HepG2 (cell line): ENCODE data around the gene SAMSN1. TPM values are rescaled to one million over a fixed set of nuclear protein-coding genes. Genes with fewer than 3 reads are reported as not detected.
"Not testable (repeated sequence)": the region's sequence is repeated elsewhere in the genome, so short reads cannot be mapped to it uniquely, and the experiment has no call there.

ENCODE experiments used
- ATAC-seq: fragments of 200-7000 bp; cut with Tn5 transposase; 3 replicates; pipeline ENCODE4 v1.9.1; 2020; ENCODE audit warnings: mild to moderate bottlenecking, moderate library complexity
- BruUV-seq: library from RNA; stranded (reverse); fragments of 400-500 nt; replicated peaks from 2 replicates; lab custom pipeline; 2021; lab: Mats Ljungman, UMichigan
- CTCF ChIA-PET: fragments of 300-600 bp; formaldehyde crosslinking; extraction: SDS; loops from one replicate; lab custom pipeline; 2021; ENCODE audit warnings: low total read pairs, inconsistent platforms, low intra/inter-chr PET ratio; lab: Yijun Ruan, JAX
- POLR2A ChIA-PET: fragments of 350-600 bp; sonication (Branson Sonifier 250); formaldehyde crosslinking; loops from one replicate; lab custom pipeline; 2020; ENCODE audit warnings: antibody characterized with exemption, inconsistent platforms; lab: Yijun Ruan, JAX
- DNase-seq: peaks from one replicate; pipeline ENCODE4 v3.0.0-alpha.2; 2015; ENCODE audit warnings: low spot score
- FAIRE-seq: peaks from 3 replicates; lab custom pipeline; 2011; peaks lifted over from hg19 to GRCh38; lab: Jason Lieb, UNC
- H2AFZ ChIP-seq: one replicate; pipeline ENCODE4 v1.6.1; 2011; ENCODE audit warnings: low read length, inconsistent platforms
- H3K27ac ChIP-seq: fragments of 300-600 bp; 3 replicates; pipeline ENCODE4 v1.8.0; 2011; ENCODE audit warnings: mixed run types, mild to moderate bottlenecking, mixed read lengths, low read length, inconsistent platforms; ENCODE audit not compliant: insufficient read depth; ENCODE audit errors: extremely low read length
- H3K27me3 ChIP-seq, 2 experiments: fragments of 200-600 bp in 1 of 2; 2 replicates in 1 of 2; 3 replicates in 1 of 2; pipeline versions ENCODE4 v1.6.0 to v1.8.0; 2011; ENCODE audit warnings: low read length in 2 of 2, mild to moderate bottlenecking in 2 of 2, moderate library complexity in 2 of 2, inconsistent platforms in 1 of 2; ENCODE audit not compliant: insufficient read depth in 2 of 2, control insufficient read depth in 1 of 2
- H3K36me3 ChIP-seq, 2 experiments: fragments of 200-600 bp in 1 of 2; replicated peaks in 1 of 2; 2 replicates in 1 of 2; 3 replicates in 1 of 2; pipeline versions ENCODE4 v1.5.1 to v1.8.0; 2011; ENCODE audit warnings: low read length in 2 of 2, inconsistent platforms in 1 of 2; ENCODE audit not compliant: insufficient read depth in 2 of 2, control insufficient read depth in 1 of 2
- H3K4me1 ChIP-seq: 2 replicates; pipeline ENCODE4 v1.5.1; 2012; ENCODE audit warnings: low read length, inconsistent platforms; ENCODE audit not compliant: insufficient read depth
- H3K4me2 ChIP-seq: 2 replicates; pipeline ENCODE4 v1.6.0; 2011; ENCODE audit warnings: low read depth, low read length, inconsistent platforms
- H3K4me3 ChIP-seq, 3 experiments: fragments of 200-600 bp in 1 of 3; sonication (generic), shearing (Covaris generic) in 1 of 3; replicated peaks in 1 of 3; 2 replicates each; pipeline ENCODE4 v1.5.1; 2011 to 2016; ENCODE audit warnings: low read length in 3 of 3, inconsistent platforms in 2 of 3, low read depth in 2 of 3, mild to moderate bottlenecking in 2 of 3, control low read depth in 1 of 3, mixed read lengths in 1 of 3; ENCODE audit not compliant: insufficient read depth in 1 of 3
- H3K79me2 ChIP-seq: one replicate; pipeline ENCODE4 v1.6.1; 2011; ENCODE audit warnings: low read length, inconsistent platforms; ENCODE audit not compliant: insufficient read depth
- H3K9ac ChIP-seq: 2 replicates; pipeline ENCODE4 v1.6.0; 2011; ENCODE audit warnings: mild to moderate bottlenecking, low read depth, low read length, inconsistent platforms; ENCODE audit not compliant: insufficient read depth
- H3K9me3 ChIP-seq: 2 replicates; pipeline ENCODE4 v1.5.1; 2012; ENCODE audit warnings: mild to moderate bottlenecking, low read length
- H4K20me1 ChIP-seq: 2 replicates; pipeline ENCODE4 v1.6.0; 2011; ENCODE audit warnings: inconsistent platforms, mild to moderate bottlenecking, low read length, moderate library complexity; ENCODE audit not compliant: insufficient read depth
- GATAD1 ChIP-seq: IDR thresholded peaks from 2 replicates; pipeline ENCODE4 v1.6.1; 2016; ENCODE audit warnings: missing genetic modification reagents, missing compliant biosample characterization
- NR2F1 ChIP-seq, 2 experiments: fragments of 450-650 bp in 1 of 2; formaldehyde crosslinking in 1 of 2; IDR thresholded peaks; 2 replicates each; pipeline versions ENCODE4 v1.5.0 to v1.6.1; 2016 to 2020; ENCODE audit warnings: mild to moderate bottlenecking in 1 of 2, missing compliant biosample characterization in 1 of 2, missing genetic modification reagents in 1 of 2, moderate library complexity in 1 of 2
- ZBTB33 ChIP-seq: sonication (generic); formaldehyde crosslinking; IDR thresholded peaks from 2 replicates; pipeline ENCODE4 v1.4.0; 2020; ENCODE audit warnings: missing genetic modification reagents
- ZNF552 ChIP-seq: sonication (generic); formaldehyde crosslinking; IDR thresholded peaks from 2 replicates; pipeline ENCODE4 v1.9.0; 2022; ENCODE audit warnings: missing genetic modification reagents, mild to moderate bottlenecking, borderline replicate concordance
- ZNF607 ChIP-seq: sonication (generic); formaldehyde crosslinking; IDR thresholded peaks from 2 replicates; pipeline ENCODE4 v1.5.1; 2020; ENCODE audit warnings: missing genetic modification reagents, mild to moderate bottlenecking, borderline replicate concordance
- ZNF879 ChIP-seq: sonication (generic); formaldehyde crosslinking; IDR thresholded peaks from 2 replicates; pipeline ENCODE4 v1.8.1; 2023; ENCODE audit warnings: missing genetic modification reagents
- ZSCAN12 ChIP-seq: sonication (generic); formaldehyde crosslinking; IDR thresholded peaks from 2 replicates; pipeline ENCODE4 v1.9.0; 2021; ENCODE audit warnings: mild to moderate bottlenecking, missing genetic modification reagents
- WGBS: methylation state at CpG from one replicate; pipeline ENCODE4 v1.1.6; 2017; ENCODE audit warnings: low lambda C conversion rate; 5-methylcytosine and 5-hydroxymethylcytosine counted together
- in situ Hi-C: cut with HindIII; loops from 2 replicates; pipeline ENCODE4 v1.10.0; 2017; ENCODE audit warnings: low pct_unique_long_range_greater_than_20kb; ENCODE audit not compliant: extremely low pct_ligation_motif_present
- intact Hi-C: fragments of 100-400 bp; cut with micrococcal nuclease; formaldehyde crosslinking; loops from one replicate; pipeline ENCODE4 v1.10.0; 2022; ENCODE audit not compliant: unreplicated experiment
- polyA plus RNA-seq, 8 experiments: library from polyadenylated mRNA; depleted of rRNA in 3 of 8; stranded (reverse) in 7 of 8; unstranded in 1 of 8; fragments of >200 nt; fragmentation: Illumina TruSeq in 4 of 8; extraction: Trizol in 4 of 8; gene quantifications; 2 replicates each; pipeline versions ENCODE4 v1.2.1 to v1.2.3, GENCODE V29; 2011 to 2016; ENCODE audit warnings: low read depth in 4 of 8, missing spikeins in 1 of 8, mixed read lengths in 1 of 8; ENCODE audit not compliant: insufficient read depth in 1 of 8
- total RNA-seq, 5 experiments: library from RNA; depleted of rRNA; stranded (reverse); fragments of >200 nt; fragmentation: Illumina TruSeq; extraction: Trizol; gene quantifications; 2 replicates each; pipeline ENCODE4 v1.2.3, GENCODE V29; 2016; ENCODE audit warnings: low read depth in 1 of 5

Gene SAMSN1
- total and polyA plus RNA-seq, 2 of the 13 experiments (the other 11 are each of a cell fraction or from before 2014, with no cell fraction given): 0.09 TPM; not detected in 1

DNA sequence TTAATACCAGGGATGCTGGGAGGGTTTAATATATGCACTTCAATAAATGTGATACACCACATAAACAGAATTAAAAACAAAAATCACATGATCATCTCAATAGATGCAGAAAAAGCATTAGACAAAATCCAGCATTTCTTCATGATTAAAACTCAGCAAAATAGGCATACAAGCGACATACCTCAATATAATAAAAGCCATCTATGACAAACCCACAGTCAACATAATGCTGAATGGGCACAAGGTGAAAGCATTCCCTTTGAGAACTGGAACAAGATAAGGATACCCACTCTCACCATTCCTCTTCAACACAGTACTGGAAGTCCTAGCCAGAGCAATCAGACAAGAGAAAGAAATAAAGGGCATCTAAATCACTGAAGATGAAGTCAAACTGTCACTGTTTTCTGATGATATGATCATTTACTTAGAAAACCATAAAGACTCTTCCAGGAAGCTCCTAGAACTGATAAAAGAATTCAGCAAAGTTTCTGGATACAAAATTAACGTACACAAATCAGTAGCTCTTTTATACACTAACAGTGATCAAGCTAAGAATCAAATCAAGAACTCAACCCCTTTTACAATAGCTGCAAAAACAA lies 39.2 kb downstream of the SAMSN1 start:
- H3K4me2 ChIP-seq, FAIRE-seq, in situ Hi-C loops, H3K27me3 ChIP-seq, H3K27ac ChIP-seq, H2AFZ ChIP-seq, H3K36me3 ChIP-seq, ATAC-seq, DNase-seq, POLR2A ChIA-PET, intact Hi-C loops, H3K79me2 ChIP-seq, H3K9me3 ChIP-seq, H3K4me3 ChIP-seq, CTCF ChIA-PET, H3K4me1 ChIP-seq, BruUV-seq, H3K9ac ChIP-seq, H4K20me1 ChIP-seq: not testable (repeated sequence)
- 2% methylated on average over 2 of the region's 2 CpGs for WGBS

GRCh38 chr21:14500873-14501272 lies 45.2 kb downstream of the SAMSN1 start:
- ATAC-seq: no peak
- no TSS peak for BruUV-seq
- TF ChIP-seq ZSCAN12 (no peak), GATAD1 (CRISPR knock-in tag) (no peak), ZNF879 (no peak), ZNF607 (no peak), ZBTB33 (CRISPR knock-in tag) (no peak), NR2F1 (CRISPR knock-in tag; IDR thresholded peaks at IDR 0.05) (no peak), ZNF552 (no peak)
- TF ChIP-seq, all 625 proteins: peak for 0
- in situ Hi-C loops: no loop called here
- 0% methylated on average over 1 of the region's 2 CpGs for WGBS
- H3K27ac ChIP-seq: no peak overlapping the region
- H2AFZ ChIP-seq: no peak overlapping the region
- H3K9ac ChIP-seq: no peak overlapping the region
- H3K4me1 ChIP-seq: no peaks in the 10 kb centered on the region
- no peak overlapping the region for H3K4me3 ChIP-seq
- no peak for DNase-seq
- ChIA-PET POLR2A (no interaction called here), CTCF (no interaction called here)
- no peaks in the 10 kb centered on the region for H3K36me3 ChIP-seq
- H4K20me1 ChIP-seq: no peaks in the 10 kb centered on the region
- intact Hi-C loops: no loop called here
- H3K79me2 ChIP-seq: no peaks in the 10 kb centered on the region
- no peak for FAIRE-seq
- no peaks in the 10 kb centered on the region for H3K27me3 ChIP-seq
- H3K4me2 ChIP-seq: no peak overlapping the region
- no peaks in the 10 kb centered on the region for H3K9me3 ChIP-seq
